HG02938 (cell line): ENCODE measurements around the gene SEL1L2.

Experiments used
- ATAC-seq: cut with Tn5 transposase; IDR thresholded peaks from one replicate; pipeline ENCODE4 v1.9.1; 2021; ENCODE audit warnings: mild to moderate bottlenecking, moderate library complexity; ENCODE audit not compliant: unreplicated experiment

SEL1L2 gene

GRCh38 chr20:13868331-13868730 lies 122.1 kb downstream of the SEL1L2 start:
- no peak for ATAC-seq

GRCh38 chr20:13865791-13866351 lies 124.5 kb downstream of the SEL1L2 start:
- ATAC-seq, result no peak

- no peak for ATAC-seq
Measured at GRCh38 chr20:13865156-13865555, 125.3 kb downstream of the SEL1L2 start.

- ATAC-seq, result no peak
Measured at GRCh38 chr20:13863244-13863643, 127.2 kb downstream of the SEL1L2 start.

GRCh38 chr20:13862245-13862644 lies 128.2 kb downstream of the SEL1L2 start:
- no peak for ATAC-seq

- ATAC-seq, result no peak
Measured at GRCh38 chr20:13858871-13859270, 131.5 kb downstream of the SEL1L2 start.

- no peak for ATAC-seq
Measured at GRCh38 chr20:13858439-13858838, 132.0 kb downstream of the SEL1L2 start.

- ATAC-seq, result no peak
Measured at GRCh38 chr20:13857961-13858360, 132.5 kb downstream of the SEL1L2 start.

- no peak for ATAC-seq
Measured at GRCh38 chr20:13857304-13857703, 133.1 kb downstream of the SEL1L2 start.

- no peak for ATAC-seq
Measured at GRCh38 chr20:13856354-13856753, 134.1 kb downstream of the SEL1L2 start.

- no peak for ATAC-seq
Measured at GRCh38 chr20:13855613-13856012, 134.8 kb downstream of the SEL1L2 start.

- ATAC-seq, result no peak
Measured at GRCh38 chr20:13852306-13852705, 138.1 kb downstream of the SEL1L2 start.

GRCh38 chr20:13851279-13851678 lies 139.1 kb downstream of the SEL1L2 start:
- no peak for ATAC-seq

- ATAC-seq, result no peak
Measured at GRCh38 chr20:13844296-13844695, 146.1 kb downstream of the SEL1L2 start.

GRCh38 chr20:13841206-13841605 lies 149.2 kb downstream of the SEL1L2 start:
- ATAC-seq, result no peak

- ATAC-seq, result no peak
Measured at GRCh38 chr20:13840093-13840465, 150.3 kb downstream of the SEL1L2 start.

- no peak for ATAC-seq
Measured at GRCh38 chr20:13839421-13840092, 150.9 kb downstream of the SEL1L2 start.

GRCh38 chr20:13838664-13839063 lies 151.8 kb downstream of the SEL1L2 start:
- ATAC-seq, result no peak

- no peak for ATAC-seq
Measured at GRCh38 chr20:13831476-13831875, 158.9 kb downstream of the SEL1L2 start.

GRCh38 chr20:13825465-13825864 lies 164.9 kb downstream of the SEL1L2 start:
- ATAC-seq, result no peak

- ATAC-seq, result no peak
Measured at GRCh38 chr20:13824459-13824858, 166.0 kb downstream of the SEL1L2 start.

- no peak for ATAC-seq
Measured at GRCh38 chr20:13822459-13822858, 168.0 kb downstream of the SEL1L2 start.

GRCh38 chr20:13821876-13822275 lies 168.5 kb downstream of the SEL1L2 start:
- ATAC-seq, result no peak
